Omental fat pad (tissue), 4 donors: ENCODE results near the gene CEP41. TPM values are rescaled to one million over a fixed set of nuclear protein-coding genes. Genes with fewer than 3 reads are reported as not detected.

Source experiments
- ATAC-seq: fragments of 150-250 bp; one replicate; pipeline ENCODE4 v1.9.1; 2016; ENCODE audit warnings: mild to moderate bottlenecking, moderate library complexity; ENCODE audit not compliant: low FRiP score
- DNase-seq: peaks from one replicate; pipeline ENCODE4 v3.0.0-alpha.2; 2019; ENCODE audit warnings: low spot score
- CTCF ChIP-seq, 3 donors: fragments of 450-650 bp; IDR thresholded peaks; one replicate each; pipeline ENCODE4 v1.5.1; 2016 to 2017; ENCODE audit warnings: antibody characterized with exemption in 3 of 3, mild to moderate bottlenecking in 3 of 3, moderate library complexity in 2 of 3
- total RNA-seq, 4 donors: library from RNA; depleted of rRNA; stranded (reverse); fragments of >200 nt; gene quantifications; one replicate each; pipeline ENCODE4 v1.1.0, GENCODE V29; 2016

CEP41 gene
- total RNA-seq, 4 donors from 2014 or later: 6.8 to 11.8 (median 8.5) TPM

GRCh38 chr7:130444751-130445407 lies 4.1 kb upstream of the CEP41 start:
- ATAC-seq: no peak

GRCh38 chr7:130444234-130444633 lies 3.4 kb upstream of the CEP41 start:
- DNase-seq (no peak), ATAC-seq (no peak)
- TF ChIP-seq CTCF (IDR thresholded peaks at IDR 0.05): no peak

More at GRCh38 chr7:130444751-130445407, 4.1 kb upstream of the CEP41 start:
- DNase-seq: no peak
- TF ChIP-seq CTCF (IDR thresholded peaks at IDR 0.05): no peak

- DNase-seq (no peak), ATAC-seq (no peak)
- no peak for TF ChIP-seq CTCF (IDR thresholded peaks at IDR 0.05)
Measured at GRCh38 chr7:130442601-130443000, 1.8 kb upstream of the CEP41 start.

- DNase-seq: no peak
- no peak for TF ChIP-seq CTCF (IDR thresholded peaks at IDR 0.05)
- ATAC-seq: no peak
Measured at GRCh38 chr7:130441408-130441869, 623 bp upstream of the CEP41 start.

- DNase-seq (no peak), ATAC-seq (no peak)
- TF ChIP-seq CTCF (IDR thresholded peaks at IDR 0.05): no peak
Measured at GRCh38 chr7:130436253-130436652, 4.6 kb downstream of the CEP41 start.

GRCh38 chr7:130435311-130435854 lies 5.4 kb downstream of the CEP41 start:
- ATAC-seq (no peak), DNase-seq (no peak)
- no peak for TF ChIP-seq CTCF (IDR thresholded peaks at IDR 0.05)

- no peak for TF ChIP-seq CTCF (IDR thresholded peaks at IDR 0.05)
- no peak for ATAC-seq
- DNase-seq: no peak
Measured at GRCh38 chr7:130433301-130433700, 7.5 kb downstream of the CEP41 start.
